NCI-H2081 (cell line): ENCODE data around the gene RNF113B.

Experiments
- DNase-seq, 2 experiments: peaks; one replicate each; lab custom pipeline; 2025; lab: John Stamatoyannopoulos, UW

Gene RNF113B

DNA sequence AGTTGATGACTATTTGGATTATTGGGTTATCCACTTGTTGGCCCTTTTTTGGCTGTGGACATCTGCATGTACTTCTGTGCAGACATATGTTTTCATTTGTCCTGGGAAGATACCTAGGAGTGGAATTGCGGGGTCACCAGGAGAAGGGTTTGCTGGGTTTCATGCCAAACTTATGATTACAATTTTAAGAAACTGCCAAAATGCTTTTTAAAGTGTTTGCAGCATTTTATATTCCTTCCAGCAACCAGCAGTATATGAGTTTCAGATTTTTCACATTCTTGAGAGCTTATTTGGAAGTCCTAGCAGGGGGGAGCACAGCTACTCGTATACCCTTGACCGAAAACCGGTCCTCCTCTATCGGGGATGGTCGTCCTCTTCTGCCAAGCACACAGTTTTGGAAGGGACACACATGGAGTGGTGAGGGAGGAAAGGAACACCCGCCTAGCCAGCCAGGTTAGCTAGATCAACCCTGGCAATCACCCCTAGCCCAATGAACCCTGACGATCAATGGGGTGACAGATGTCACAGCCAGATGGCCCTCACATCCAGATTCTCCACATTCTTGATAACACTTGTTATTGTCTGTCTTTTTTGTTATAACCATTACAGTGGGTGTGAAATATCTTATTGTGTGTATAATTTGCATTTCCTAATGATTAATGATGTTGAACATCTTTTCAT lies 26.7 kb upstream of the RNF113B start:
- DNase-seq = no peak

DNA sequence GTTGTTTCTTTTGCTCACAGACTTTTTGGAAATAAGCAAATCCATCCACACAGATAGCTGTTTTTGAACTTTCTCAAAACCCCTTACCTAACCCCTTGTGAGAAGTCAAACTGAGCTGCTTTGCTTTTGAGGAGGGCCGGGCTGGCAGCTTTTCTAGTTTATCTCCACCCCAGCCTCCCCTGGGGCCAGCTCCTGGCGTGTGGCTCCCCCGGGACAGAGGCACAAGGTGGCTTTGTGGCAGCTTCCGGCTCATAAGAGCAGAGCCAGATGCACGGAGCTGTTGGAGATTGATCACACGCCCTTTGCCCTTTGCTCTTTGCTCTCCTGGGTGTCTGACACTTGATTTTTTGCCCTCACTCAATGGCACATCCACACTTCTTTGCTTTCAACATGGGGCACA lies 24.9 kb upstream of the RNF113B start:
- DNase-seq = no peak

DNA sequence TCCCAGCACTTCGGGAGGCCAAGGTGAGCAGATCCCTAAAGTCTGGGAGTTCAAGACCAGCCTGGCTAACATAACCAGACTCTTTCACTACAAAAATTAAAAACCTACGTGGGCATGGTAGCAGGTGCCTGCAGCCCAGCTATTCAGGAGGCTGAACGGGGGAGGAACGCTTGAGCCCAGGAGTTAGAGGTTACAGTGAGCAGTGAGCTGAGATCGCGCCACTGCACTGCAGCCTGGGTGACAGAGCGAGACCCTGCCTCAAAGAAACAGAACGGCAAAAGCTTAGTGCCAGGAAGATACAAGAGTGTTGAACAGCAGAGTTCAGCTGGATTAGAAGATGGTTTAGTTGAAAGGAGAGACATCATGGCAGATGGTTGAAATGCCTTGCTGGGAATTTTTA lies 24.1 kb upstream of the RNF113B start:
- DNase-seq = no peak

DNA sequence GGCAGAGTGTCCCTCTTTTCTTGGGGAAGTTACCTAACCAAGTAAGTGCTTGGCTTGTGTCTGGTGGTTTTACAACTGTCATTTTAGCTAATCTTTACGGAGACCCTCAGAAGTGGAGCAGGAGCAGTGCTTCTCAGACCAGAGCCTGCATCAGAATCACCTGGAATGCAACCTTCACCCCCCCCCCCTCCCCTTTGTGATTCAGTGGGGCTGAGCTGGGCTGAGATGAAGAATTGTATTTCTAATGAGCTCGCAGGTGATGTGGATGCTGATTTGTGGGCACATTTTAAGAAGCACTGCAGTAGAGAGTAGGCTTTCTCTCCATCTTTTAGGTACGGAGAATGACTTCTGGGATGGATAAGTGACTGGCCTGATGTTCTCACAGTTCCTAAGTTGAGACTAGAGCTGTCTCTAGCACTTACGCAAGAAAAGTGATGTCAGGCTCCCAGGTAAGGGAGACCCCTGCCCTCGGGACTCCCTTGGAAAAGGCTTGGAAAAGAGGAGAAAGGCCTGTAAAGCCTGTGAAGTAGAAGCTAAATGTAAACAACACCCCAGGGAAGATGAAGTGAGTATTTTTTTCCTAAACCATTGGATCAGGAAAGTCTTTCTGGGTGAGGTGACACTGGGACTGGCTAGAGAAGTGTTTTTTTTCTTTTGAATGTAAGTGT lies 23.3 kb upstream of the RNF113B start:
- DNase-seq = no peak

DNA sequence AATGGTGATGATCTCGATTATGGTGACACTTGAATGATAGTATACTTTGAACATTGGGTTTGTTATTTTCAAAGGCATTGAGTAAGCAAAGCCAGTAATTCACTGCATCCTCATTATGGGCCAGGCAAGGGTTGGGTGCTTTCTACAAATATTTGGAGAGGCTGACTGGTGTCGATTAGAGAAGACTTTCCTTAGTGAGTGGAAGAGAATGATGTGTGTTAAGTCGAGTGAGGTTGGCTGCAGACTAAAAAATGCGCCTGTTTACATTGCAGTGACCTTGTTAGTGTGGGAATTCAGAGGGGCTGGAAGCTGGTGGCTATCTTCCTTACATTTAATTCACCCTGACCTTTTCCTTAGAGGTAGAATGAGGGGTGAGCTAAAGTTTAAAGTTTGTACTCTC lies 22.4 kb upstream of the RNF113B start:
- peak; percentile 63 to 80 for DNase-seq

DNA sequence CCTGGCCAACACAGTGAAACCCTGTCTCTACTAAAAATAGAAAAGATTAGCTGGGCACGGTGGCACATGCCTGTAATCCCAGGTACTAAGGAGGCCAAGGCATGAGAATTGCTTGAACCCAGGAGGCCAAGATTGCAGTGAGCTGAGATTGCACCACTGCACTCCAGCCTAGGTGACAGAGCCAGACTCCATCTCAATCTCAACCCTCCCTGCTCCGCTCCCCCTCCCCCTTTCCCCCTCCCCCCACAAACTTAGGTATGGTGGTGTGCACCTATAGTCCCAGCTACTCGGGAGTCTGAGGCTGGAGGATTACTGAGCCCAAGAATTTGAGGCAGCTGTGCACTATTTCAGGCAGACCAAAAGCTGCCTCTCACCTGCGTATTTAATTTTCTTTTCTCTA lies 21.6 kb upstream of the RNF113B start:
- DNase-seq = no peak

DNA sequence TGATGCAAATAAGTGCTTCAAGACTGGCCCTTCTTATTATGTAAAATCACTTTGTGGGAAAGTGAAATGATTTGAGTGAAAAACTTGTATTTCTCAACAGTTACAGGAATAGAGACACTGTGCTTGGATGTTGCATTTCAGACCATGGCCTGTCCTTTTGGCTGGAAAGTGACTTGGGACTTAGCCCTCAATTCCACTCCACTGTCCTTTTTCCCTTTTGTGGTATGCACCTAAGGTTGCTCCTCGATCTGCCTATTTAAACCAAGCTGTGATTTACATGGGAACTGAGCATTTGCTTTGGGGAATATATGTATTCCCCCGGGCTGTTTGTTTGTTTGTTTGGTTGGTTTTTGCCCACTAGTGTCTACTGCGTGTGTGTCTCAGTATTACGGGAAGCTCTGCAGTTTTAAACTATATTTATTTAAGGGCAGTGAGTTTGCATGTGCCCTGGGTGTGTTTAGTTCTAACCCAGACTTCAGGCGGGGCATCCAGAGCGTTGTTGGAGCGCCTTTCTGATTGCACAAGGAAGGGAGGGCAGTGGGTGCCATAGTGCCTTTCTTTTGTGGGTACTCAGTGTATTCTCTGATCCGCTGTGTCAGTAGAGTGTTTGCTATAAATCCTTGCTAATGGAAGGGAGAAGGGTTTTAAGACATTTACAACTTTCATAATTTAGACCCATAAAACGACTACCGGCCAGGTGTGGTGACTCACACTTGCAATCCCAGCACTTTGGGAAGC lies 18.2 kb upstream of the RNF113B start:
- DNase-seq = no peak

DNA sequence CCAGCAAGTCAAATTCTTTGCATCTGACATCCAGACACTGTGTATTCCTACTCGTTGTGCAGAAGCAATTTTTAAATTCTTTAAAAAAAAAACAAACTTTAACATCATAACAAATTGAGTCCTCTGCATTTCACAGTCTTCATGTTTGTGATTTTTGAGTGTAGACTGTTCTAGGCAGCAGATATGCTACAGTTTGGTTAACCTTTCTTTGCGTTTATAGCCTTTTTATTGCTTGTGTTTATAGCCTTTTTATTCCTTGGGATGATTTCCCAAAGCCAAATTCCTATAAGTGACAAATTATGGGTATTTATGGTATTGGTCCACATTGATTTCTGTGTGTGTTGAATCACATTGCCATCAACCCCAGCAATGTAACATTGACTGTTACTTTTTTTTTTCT lies 14.9 kb upstream of the RNF113B start:
- DNase-seq = no peak

DNA sequence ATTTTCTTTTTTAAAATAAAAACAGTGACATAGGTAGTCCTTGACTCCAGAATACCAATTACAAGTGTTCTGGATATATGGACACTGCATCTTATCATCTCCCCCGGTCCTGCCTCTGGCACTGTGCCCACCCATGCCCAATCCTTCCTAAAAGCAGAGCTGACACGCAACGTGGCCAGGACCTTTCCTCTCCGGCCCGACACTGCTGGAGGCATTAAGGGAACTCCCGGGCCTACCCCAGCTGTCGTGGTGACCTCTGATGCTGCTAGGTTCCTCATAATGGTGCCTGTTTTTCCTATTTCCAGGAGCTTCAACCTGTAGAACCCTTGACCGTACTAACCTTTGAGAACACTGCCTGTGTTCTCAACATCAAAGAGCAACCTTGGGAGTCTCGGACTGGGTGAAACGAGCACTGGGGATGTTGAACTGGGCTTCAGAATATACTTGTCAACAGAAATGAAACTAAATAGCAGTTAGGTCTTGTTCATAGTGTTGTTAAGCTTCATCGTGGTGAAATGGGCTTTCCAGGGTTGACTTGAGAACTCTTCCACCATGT lies 13.9 kb upstream of the RNF113B start:
- DNase-seq = no peak

DNA sequence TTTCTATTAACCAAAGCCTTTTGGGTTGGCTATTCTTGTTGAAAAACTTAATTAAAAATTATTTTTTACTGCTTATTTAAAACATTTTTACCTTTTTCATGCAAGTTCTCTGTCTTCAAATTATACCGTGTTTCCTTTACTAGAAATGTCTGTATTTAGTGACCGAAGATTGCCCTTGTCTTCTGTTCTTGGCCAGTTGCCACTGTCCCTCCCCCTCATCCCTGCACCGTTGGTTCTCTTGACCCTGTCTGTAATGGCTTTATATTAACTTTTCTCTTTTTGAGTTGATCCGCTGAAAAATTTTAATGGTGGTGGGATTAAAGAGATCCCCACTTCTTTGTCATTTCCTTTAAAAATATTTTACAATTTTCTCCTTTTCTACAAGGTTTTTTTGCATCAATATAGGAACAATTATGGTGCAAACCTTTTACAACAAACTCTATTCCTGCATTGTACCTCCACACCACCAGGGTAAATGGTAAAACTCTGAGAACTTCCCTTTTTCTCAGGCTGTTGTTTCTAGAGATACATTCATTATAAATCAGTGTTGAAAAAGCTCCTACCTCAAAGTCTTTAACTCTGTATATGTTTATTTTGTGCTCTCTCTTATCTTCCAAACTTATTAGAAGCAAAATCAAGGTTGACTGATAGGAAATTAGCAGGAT lies 12.9 kb upstream of the RNF113B start:
- DNase-seq = no peak

DNA sequence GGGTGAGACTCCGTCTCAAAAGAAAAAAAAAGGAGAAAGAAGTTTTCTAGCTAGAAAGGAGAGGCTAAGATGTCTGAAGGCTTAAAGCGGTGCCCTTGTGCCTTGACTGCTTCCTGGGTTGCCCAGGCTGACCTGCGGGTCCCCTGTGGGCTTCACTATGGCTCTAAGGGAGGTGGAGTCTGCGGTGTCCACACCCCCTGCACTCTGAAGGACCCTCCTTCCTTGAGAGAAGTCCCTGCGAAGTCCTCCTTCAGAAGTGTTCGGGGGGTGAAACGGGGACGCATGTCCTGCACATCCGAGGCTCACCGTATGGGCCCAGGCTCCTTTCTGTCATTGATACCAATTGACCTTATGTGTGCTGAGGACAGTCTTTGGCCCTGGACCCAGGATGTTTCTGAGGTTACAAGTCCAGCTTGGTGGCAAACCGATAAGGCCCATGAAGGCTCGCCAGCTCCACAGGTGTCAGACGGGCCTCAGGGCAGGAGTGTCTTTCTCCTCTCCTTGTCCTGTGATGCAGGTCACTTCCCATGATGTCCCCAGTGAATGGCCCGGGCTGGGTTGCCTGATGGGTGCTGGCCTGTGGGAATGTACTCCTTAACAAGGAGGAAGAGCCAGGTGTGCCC lies 11.6 kb upstream of the RNF113B start:
- no peak for DNase-seq

DNA sequence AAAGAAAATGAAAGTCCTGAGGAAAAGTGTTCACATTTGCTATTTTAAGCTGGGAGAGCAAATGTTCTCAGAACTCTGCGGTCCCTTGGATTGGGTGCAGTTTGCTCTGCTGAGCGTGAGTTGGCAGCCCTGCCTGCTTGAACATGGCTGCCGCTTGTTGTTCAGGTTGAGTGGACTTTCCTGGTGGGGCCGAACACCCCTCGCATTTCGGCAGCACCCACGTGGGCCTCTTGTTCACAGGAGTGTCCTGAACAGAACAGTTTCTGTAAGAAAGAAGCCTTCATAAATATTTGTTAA lies 10.8 kb upstream of the RNF113B start:
- DNase-seq = no peak

DNA sequence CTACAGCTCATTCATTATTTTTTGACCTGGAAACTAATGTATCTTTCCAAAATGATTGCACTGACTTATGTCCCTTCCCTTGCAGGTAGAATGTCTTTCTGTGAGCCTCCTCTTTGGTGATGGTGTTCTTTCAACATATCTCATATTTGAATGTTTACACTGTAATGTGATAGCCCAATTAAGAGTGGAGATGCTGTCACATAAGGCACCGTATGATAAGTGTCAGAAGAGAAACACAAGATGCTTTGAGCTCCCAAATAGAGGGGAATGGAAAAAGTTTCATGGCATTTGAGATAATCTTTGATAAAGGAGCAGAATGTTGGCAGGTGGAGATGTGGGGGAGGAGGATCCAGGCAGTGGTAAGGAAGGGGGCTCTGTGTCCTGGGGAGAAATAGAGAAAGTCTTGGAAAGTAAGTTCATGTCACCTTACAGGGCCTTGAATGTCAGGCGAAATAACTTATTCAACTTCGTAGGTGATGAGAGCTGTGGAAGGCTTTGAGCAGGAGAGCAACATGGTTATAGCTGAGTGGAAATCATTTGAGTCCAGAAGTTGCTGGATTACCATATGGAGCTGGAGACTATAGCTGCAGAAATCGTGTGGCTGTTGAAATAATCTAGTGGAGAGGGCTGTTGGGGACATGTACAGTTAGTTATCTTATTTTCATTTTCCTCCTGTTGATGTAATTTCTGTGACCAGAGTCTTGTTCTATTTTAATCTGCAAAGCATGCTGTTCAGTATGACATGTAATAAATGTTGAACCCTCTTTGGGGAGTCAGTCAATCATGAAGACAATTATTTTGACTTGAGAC lies 10.3 kb upstream of the RNF113B start:
- no peak for DNase-seq

DNA sequence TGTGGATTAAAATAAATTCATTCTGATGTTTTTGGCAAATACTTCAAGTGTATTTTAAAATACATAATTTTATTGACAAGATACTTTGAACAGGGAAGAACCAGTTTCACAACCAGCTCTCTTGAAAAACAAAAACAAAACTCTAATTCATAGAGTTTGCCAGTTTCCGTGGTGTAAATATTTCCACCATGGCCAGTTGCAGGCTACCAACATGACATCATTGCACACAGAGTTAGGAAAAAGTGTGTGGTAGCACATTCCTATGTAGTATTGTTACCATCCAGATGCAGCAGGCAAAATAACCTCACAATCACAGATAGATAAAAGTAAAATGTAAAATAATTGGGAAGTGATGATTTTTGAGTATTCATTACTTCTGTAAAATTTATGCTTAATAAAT lies 7.7 kb upstream of the RNF113B start:
- DNase-seq = no peak

DNA sequence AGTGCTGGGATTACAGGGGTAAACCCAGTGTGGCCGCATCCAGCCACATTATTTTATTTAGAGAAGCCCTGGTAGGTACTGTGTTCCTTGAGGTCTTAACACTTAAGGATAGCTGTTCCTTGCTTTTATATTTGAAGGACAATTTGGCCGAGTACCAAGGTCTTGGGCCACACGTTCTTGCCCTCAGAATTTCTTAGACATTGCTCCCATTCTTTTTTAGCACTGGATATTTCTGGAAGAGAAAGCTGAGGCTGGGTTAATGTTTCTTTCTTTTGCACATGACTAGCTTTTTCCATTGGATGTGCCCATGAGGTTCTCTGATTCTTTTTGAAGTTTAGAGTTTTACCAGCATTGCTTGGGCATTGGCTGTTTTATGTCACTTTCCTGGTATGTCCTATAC lies 5.5 kb upstream of the RNF113B start:
- DNase-seq = no peak

DNA sequence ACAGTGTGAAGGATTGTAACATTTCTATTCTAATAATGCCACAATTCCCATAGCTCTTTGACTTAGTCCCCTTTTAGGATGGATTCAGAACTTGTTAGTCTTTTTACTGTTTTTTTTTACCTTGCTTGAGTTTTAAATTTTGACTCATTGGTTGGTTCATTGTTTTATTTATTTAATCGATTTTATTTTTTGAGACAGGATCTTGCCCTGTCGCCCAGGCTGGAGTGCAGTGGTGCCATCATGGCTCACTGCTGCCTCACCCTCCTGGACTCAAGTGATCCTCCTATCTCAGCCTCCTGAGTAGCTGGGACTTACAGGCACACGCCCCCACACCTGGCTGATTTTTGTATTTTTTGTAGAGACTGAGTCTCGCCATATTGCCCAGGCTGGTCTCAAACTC lies 5.1 kb upstream of the RNF113B start:
- no peak for DNase-seq

DNA sequence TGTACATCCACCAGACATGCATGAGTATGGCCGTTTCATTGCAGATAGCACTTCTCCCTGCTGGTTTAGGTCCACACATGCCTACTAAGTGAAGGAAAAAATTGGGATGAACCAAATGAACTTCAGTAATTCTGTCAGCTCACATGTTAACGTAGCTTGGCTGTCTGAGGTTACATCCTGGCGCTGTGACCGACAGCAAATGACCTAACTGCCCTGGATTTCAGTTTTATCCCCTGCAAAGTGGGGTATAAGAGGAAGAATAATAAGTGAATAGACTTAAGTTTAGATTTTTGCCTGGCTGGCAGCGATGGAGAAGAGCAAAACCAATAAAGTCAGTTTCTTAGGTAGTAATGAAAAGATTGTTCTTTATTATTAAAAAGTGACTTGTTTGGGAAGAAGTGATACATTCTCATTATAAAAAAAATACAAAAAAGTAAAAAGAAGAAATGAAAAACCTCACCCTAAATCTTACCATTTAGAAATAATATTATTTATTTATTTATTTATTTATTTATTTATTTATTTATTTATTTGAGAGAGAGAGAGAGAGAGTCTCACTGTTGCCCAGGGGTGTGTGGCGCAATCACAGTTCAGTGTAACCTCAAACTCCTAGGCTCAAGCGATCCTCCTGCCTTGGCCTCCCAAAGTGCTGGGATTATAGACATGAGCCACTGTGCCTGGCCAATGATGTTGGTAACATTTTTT lies 4.2 kb upstream of the RNF113B start:
- DNase-seq = no peak

DNA sequence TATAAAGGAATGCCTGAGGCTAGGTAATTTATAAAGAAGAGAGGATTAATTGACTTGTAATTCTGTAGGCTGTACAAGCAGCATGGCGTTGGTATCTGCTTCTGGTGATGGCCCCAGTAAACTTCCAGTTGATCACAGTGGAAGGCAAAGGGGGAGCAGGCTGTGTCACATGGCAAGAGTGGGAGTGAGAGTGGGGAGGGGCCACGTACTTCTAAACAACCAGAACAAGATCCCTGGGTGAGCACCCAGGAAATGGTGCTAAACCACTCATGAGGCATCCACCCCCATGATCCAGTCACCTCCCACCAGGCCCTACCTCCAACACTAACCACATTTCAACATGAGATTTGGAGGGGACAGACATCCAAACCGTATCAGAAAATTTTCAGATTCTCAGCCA lies 3.0 kb upstream of the RNF113B start:
- no peak for DNase-seq

DNA sequence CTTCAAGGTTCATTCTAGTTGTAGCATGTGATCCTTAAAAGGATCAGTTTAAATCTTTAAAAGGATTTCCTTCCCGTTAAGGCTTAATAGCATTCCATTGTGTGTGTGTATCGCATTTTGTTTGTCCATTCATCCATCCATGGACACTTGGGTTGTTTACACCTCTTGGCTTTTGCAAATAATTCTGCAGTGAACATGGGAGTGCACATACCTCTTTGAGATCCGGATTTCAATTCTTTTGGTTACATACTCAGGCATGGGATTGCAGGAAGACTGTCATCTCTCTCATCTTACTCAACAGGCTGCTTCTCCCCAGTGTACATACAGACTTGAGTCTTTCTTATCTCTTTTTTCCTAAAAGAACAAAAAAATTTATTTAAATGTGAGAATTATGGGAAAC lies 1.2 kb downstream of the RNF113B start:
- DNase-seq = no peak

DNA sequence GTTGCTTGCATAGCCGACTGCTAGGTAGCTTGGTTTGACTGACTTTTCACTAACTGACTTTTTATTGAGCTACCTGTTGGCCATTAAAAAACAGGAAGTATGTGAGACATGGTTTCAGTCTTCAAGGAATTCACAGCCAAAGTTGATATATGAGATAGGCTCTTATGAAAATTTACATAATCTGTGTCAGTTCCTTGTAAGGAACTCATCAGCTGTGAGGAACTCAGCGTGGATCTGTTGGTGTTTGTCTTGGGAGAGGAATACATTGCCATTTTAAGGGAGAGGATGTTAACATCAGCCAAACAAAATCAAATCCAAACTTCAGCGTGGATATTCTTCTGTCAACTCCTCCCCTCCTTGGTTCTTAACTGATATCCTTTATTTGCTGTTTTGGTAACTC lies 2.0 kb downstream of the RNF113B start:
- DNase-seq = no peak

DNA sequence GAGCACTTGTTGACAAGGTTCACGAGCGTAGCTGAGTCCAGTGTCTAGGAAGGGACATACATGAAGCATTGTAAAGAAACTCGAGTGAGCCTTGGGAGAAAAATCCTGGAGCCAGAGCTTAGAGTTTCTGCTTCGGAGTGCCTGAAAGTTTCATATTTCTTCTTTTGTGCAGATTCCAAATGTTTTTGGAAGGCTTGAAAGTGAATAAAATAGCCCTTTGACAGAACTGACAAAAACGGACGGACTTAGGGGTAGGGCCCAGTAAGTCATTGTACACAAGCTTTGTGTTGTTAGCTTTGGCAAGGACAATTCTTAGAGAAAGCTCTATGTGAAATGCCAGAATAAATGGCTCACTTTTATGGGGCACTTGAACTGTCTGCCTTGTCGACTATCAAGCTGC lies 2.8 kb downstream of the RNF113B start:
- no peak for DNase-seq
